GM12878 (cell line): ENCODE data around the gene TMCC2. TPM values are rescaled to one million over a fixed set of nuclear protein-coding genes. Genes with fewer than 3 reads are reported as not detected.
A peak's percentile ranks its signal among the peaks of the same experiment; 100 is the strongest.

ENCODE experiments used
- ATF3 ChIP-seq: IDR thresholded peaks from 2 replicates; pipeline ENCODE4 v1.6.1; 2011; ENCODE audit warnings: low read depth, mild to moderate bottlenecking, low read length, moderate library complexity, borderline replicate concordance; ENCODE audit errors: extremely low read depth
- ETV6 ChIP-seq, 2 experiments: fragments of 450-650 bp in 1 of 2; IDR thresholded peaks in 1 of 2; conservative IDR thresholded peaks in 1 of 2; 2 replicates each; pipeline ENCODE4 v1.6.1; 2014; ENCODE audit warnings: antibody characterized with exemption in 1 of 2, borderline replicate concordance in 1 of 2, low read depth in 1 of 2, mild to moderate bottlenecking in 1 of 2, moderate library complexity in 1 of 2
- FOXK2 ChIP-seq: fragments of 450-650 bp; IDR thresholded peaks from 2 replicates; pipeline ENCODE4 v1.6.1; 2017; ENCODE audit warnings: mild to moderate bottlenecking, moderate library complexity
- KLF5 ChIP-seq: fragments of 450-650 bp; IDR thresholded peaks from 2 replicates; pipeline ENCODE4 v1.6.1; 2014; ENCODE audit warnings: mild to moderate bottlenecking; ENCODE audit not compliant: partially characterized antibody
- NFXL1 ChIP-seq: fragments of 450-650 bp; IDR thresholded peaks from 2 replicates; pipeline ENCODE4 v1.6.1; 2017; ENCODE audit warnings: antibody characterized with exemption, mild to moderate bottlenecking, borderline replicate concordance
- PRDM15 ChIP-seq: fragments of 450-650 bp; formaldehyde crosslinking; IDR thresholded peaks from 2 replicates; pipeline ENCODE4 v1.4.0; 2020; ENCODE audit warnings: mild to moderate bottlenecking, moderate library complexity
- RB1 ChIP-seq: fragments of 450-650 bp; formaldehyde crosslinking; IDR thresholded peaks from 2 replicates; pipeline ENCODE4 v1.6.1; 2017; ENCODE audit warnings: mild to moderate bottlenecking, borderline replicate concordance
- RUNX3 ChIP-seq: IDR thresholded peaks from 2 replicates; pipeline ENCODE4 v1.6.1; 2012; ENCODE audit warnings: low read length, inconsistent platforms
- polyA plus RNA-seq, 11 experiments: library from polyadenylated mRNA; depleted of rRNA in 4 of 11; unstranded in 6 of 11; stranded (reverse) in 5 of 11; fragments of >200 nt; fragmentation: Nextera tagmentation in 4 of 11; fragmentation: Illumina TruSeq in 1 of 11; extraction: Ambion mirVana in 4 of 11; extraction: Trizol in 1 of 11; gene quantifications; 1 replicate in 1 of 11; 2 replicates in 10 of 11; pipeline versions ENCODE4 v1.2.1 to v1.2.3, GENCODE V29; 2011 to 2016; ENCODE audit warnings: inconsistent platforms in 2 of 11, missing spikeins in 2 of 11, low read depth in 1 of 11
- total RNA-seq, 4 experiments: library from RNA; depleted of rRNA in 3 of 4; stranded (reverse); fragments of >200 nt in 3 of 4; fragmentation: Illumina TruSeq in 1 of 4; extraction: Trizol in 1 of 4; gene quantifications; 2 replicates each; pipeline versions ENCODE4 v1.2.1 to v1.2.3, GENCODE V29; 2013 to 2021
- TF ChIP-seq, protein P1 (sequence below): IDR thresholded peaks from 2 replicates; pipeline ENCODE4 v1.6.1; 2012; ENCODE audit warnings: low read depth, low read length, improper control_type of control experiment

TMCC2 gene
- total and polyA plus RNA-seq, 10 of the 15 experiments (the other 5 are each of a cell fraction or from before 2014, with no cell fraction given), result 0.06 to 2.3 (median 0.76) TPM

GRCh38 chr1:205285381-205286101 is 57.8 kb downstream of the TMCC2 start (continued):
- TF ChIP-seq PRDM15 (CRISPR knock-in tag) (no peak), RB1 (no peak), RUNX3 (peak; percentile 98), ETV6 (conservative IDR thresholded peaks at IDR 0.05 in 1 of 2, IDR thresholded peaks at IDR 0.05 in 1 of 2; ENCODE audit: borderline replicate concordance in 1 of 2, low read depth in 1 of 2) (0 out of 4 replicates have a peak, but pooled peaks of 1 of the 2 experiments have one; percentile 32), ATF3 (no peak), FOXK2 (no peak), NFXL1 (no peak), KLF5 (no peak)
- TF ChIP-seq, protein P1, sequence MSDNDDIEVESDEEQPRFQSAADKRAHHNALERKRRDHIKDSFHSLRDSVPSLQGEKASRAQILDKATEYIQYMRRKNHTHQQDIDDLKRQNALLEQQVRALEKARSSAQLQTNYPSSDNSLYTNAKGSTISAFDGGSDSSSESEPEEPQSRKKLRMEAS, result no peak; the same call in 1 of the 2 replicates
